ENCODE measurements around the gene GRM8.

The GRM8 gene

DNA sequence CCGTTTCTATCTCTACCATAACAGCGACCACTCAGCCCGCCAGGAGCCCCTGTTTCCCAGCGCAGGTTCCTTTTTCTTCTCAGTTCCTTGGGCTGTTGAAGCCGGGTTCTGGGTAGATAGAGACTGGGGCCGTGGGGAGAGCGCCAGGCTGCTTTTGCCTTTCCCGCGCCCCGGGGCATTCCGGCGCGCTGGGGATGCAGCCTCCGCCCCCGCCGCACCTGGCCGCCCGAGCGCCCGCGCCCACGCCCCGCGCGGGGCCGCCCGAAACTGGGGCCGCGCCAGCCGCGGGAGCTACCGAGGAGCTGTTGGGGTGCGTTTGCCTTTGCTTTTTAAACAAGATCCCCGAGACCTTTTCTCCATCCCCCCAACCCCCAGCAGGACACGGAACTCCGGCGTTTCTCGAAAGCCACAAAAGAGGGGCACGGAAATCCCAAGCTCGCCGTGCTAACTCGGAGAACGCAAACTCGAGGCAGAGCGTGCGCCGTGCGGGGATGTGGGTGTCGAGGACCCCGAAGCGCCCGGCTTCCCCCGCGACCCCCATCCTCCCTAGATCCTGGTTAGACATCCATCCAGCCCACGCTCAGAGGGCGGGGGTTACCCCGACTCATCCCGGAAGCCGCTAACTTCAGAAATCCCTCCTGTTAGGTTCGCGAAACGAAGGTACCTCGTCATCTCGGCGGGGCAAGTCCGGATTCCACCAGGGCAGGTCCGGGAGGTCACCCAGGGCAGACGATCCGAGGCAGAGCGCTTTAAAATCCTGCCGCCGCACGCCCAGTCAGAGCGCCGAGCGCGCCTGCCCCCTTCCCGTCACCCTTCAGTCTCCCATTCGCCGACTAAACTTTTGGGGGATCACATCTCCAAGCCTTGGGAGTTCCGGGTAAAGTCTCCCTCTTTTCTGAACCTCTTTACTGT is 1.0 kb downstream of the GRM8 start:
- no peak for TF ChIP-seq EZH2 (IDR thresholded peaks at IDR 0.05; ENCODE audit: borderline replicate concordance, low read depth, low read length, severe bottlenecking)
- TF ChIP-seq CTCF (IDR thresholded peaks at IDR 0.05; ENCODE audit: borderline replicate concordance, extremely low read depth, low read length, poor library complexity, severe bottlenecking) = no peak
- peaks cover 18% of the 10 kb centered on the region for H3K27me3 ChIP-seq (ENCODE audit: insufficient read depth, low read length, poor library complexity)
- H2AFZ ChIP-seq (ENCODE audit: low read depth, low read length) = no peak overlapping the region
- no peak overlapping the region for H3K9ac ChIP-seq (ENCODE audit: low read depth, low read length)
- H3K27ac ChIP-seq (ENCODE audit: low read length) = no peak overlapping the region
- ATAC-seq (ENCODE audit: insufficient read depth, low read depth) (no peak), DNase-seq (no peak)
- H3K4me1 ChIP-seq (ENCODE audit: insufficient read depth, low read length) = no peaks in the 10 kb centered on the region
- H3K4me3 ChIP-seq (ENCODE audit: low read depth in 1 of 2, low read length in 2 of 2) = no peak overlapping the region
- no peaks in the 10 kb centered on the region for H3K79me2 ChIP-seq (ENCODE audit: insufficient read depth, low read length)
- H3K36me3 ChIP-seq (ENCODE audit: insufficient read depth, low read length) = no peaks in the 10 kb centered on the region
- H3K9me3 ChIP-seq (ENCODE audit: insufficient read depth, low read length, severe bottlenecking) = no peaks in the 10 kb centered on the region
- no peak overlapping the region for H3K4me2 ChIP-seq (ENCODE audit: insufficient read depth, low read length)
- H4K20me1 ChIP-seq (ENCODE audit: insufficient read depth, low read length) = no peaks in the 10 kb centered on the region

- TF ChIP-seq EZH2 (IDR thresholded peaks at IDR 0.05; ENCODE audit: borderline replicate concordance, low read depth, low read length, severe bottlenecking) (no peak), CTCF (IDR thresholded peaks at IDR 0.05; ENCODE audit: borderline replicate concordance, extremely low read depth, low read length, poor library complexity, severe bottlenecking) (no peak)
- Histone ChIP-seq H3K4me2 (ENCODE audit: insufficient read depth, low read length) (no peak overlapping the region), H3K27me3 (ENCODE audit: insufficient read depth, low read length, poor library complexity) (peaks cover 18% of the 10 kb centered on the region), H3K9ac (ENCODE audit: low read depth, low read length) (no peak overlapping the region), H3K27ac (ENCODE audit: low read length) (no peak overlapping the region), H3K4me1 (ENCODE audit: insufficient read depth, low read length) (no peaks in the 10 kb centered on the region), H3K4me3 (ENCODE audit: low read depth in 1 of 2, low read length in 2 of 2) (no peak overlapping the region), H4K20me1 (ENCODE audit: insufficient read depth, low read length) (no peaks in the 10 kb centered on the region), H2AFZ (ENCODE audit: low read depth, low read length) (no peak overlapping the region), H3K36me3 (ENCODE audit: insufficient read depth, low read length) (no peaks in the 10 kb centered on the region), H3K9me3 (ENCODE audit: insufficient read depth, low read length, severe bottlenecking) (no peaks in the 10 kb centered on the region), H3K79me2 (ENCODE audit: insufficient read depth, low read length) (no peaks in the 10 kb centered on the region)
- ATAC-seq (ENCODE audit: insufficient read depth, low read depth) (no peak), DNase-seq (no peak)
Observed at GRCh38 chr7:127251036-127251464, 1.7 kb downstream of the GRM8 start.

DNA sequence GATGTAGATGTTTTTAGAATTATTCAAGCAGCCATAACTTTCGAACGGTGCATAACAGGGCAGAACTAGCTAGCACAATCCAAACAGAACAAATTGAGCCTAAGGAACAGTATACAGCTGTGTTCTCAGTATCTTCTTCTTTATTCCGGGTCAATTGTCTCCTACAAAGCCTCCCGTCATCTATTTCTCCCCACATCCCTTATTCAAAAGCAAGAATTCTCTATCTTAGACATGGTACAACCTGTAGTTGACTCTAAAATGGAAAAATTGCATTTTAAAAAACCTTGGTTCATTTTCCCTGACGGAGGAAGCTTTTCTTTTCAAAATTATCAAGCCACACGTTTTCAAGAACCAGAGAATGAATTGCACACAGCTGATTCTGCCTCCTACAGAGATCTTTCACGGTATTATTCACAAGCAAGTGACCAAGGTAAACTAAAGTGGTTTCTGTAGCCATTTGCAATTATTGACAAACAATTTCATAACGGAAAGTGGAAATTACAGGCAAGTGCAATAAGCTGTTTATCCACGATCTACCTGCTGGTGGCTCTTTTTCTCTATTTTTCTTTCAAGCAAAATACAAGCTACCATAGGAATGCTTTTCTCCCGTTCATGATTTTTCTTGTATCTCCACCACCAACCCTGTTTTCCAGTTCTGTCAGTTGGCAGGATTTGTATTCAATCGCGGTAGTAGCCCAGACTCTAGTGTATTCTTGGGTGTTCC is 2.3 kb downstream of the GRM8 start:
- Histone ChIP-seq H3K4me1 (ENCODE audit: insufficient read depth, low read length) (no peaks in the 10 kb centered on the region), H3K79me2 (ENCODE audit: insufficient read depth, low read length) (no peaks in the 10 kb centered on the region), H3K9me3 (ENCODE audit: insufficient read depth, low read length, severe bottlenecking) (no peaks in the 10 kb centered on the region), H3K9ac (ENCODE audit: low read depth, low read length) (no peak overlapping the region), H3K27me3 (ENCODE audit: insufficient read depth, low read length, poor library complexity) (peaks cover 18% of the 10 kb centered on the region), H3K36me3 (ENCODE audit: insufficient read depth, low read length) (no peaks in the 10 kb centered on the region), H2AFZ (ENCODE audit: low read depth, low read length) (no peak overlapping the region), H3K27ac (ENCODE audit: low read length) (no peak overlapping the region), H3K4me3 (ENCODE audit: low read depth in 1 of 2, low read length in 2 of 2) (no peak overlapping the region), H3K4me2 (ENCODE audit: insufficient read depth, low read length) (no peak overlapping the region), H4K20me1 (ENCODE audit: insufficient read depth, low read length) (no peaks in the 10 kb centered on the region)
- ATAC-seq (ENCODE audit: insufficient read depth, low read depth) (no peak), DNase-seq (no peak)
- TF ChIP-seq CTCF (IDR thresholded peaks at IDR 0.05; ENCODE audit: borderline replicate concordance, extremely low read depth, low read length, poor library complexity, severe bottlenecking) (peak; percentile 20), EZH2 (IDR thresholded peaks at IDR 0.05; ENCODE audit: borderline replicate concordance, low read depth, low read length, severe bottlenecking) (no peak)

All from DND-41 (cell line).